Metanephros (tissue), 1 donor: Measurements from ENCODE around the gene SLITRK1. TPM values are rescaled to one million over a fixed set of nuclear protein-coding genes. Genes with fewer than 3 reads are reported as not detected.

Experiments used
- total RNA-seq: library from RNA; depleted of rRNA; stranded (reverse); fragments of >200 nt; gene quantifications from one replicate; pipeline ENCODE4 v1.2.3, GENCODE V29; 2014

The SLITRK1 gene, protein sequence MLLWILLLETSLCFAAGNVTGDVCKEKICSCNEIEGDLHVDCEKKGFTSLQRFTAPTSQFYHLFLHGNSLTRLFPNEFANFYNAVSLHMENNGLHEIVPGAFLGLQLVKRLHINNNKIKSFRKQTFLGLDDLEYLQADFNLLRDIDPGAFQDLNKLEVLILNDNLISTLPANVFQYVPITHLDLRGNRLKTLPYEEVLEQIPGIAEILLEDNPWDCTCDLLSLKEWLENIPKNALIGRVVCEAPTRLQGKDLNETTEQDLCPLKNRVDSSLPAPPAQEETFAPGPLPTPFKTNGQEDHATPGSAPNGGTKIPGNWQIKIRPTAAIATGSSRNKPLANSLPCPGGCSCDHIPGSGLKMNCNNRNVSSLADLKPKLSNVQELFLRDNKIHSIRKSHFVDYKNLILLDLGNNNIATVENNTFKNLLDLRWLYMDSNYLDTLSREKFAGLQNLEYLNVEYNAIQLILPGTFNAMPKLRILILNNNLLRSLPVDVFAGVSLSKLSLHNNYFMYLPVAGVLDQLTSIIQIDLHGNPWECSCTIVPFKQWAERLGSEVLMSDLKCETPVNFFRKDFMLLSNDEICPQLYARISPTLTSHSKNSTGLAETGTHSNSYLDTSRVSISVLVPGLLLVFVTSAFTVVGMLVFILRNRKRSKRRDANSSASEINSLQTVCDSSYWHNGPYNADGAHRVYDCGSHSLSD
- 0.35 TPM for total RNA-seq

DNA sequence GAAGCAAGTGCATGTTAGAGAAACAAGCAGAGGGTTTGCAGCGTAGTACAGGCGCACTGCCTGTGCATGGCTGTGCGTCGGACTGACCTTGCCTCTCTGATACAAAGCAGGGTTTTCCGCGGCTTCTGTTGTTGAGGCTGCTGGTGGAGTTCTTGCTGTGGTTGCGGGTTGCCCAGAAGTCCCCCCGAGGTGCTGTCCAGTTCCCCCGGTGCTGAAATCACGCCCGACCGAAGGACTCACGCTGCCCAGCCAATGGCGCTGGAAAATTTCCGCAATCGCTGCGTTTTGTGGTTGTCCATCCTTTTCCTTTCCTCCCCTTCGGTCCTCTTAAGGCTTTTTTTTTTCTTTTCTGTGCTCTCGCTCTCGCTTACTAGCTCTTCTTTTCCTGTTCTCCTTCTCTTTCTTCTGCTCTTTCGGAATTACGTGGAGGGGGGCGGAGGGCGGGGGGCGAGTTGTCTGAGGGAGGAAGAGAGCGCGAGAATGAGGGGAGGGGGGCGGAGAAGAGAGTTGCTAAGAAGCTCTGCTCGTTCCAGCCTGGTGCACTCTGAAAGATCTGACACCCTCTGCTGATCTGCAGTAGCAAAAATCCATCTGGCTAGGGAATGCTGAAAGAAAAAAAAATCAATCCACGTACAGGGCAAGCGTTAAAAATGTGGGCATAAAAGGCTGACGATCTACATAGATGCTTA lies at the start of gene SLITRK1:
TSS of gene SLITRK1 (minus strand) at position 558 of the 689 bp plus-strand sequence. CDS start 967 bp downstream, outside the sequence.

